IgD-negative memory B cell (primary cell): Measurements from ENCODE around the gene ADAM23. TPM values are rescaled to one million over a fixed set of nuclear protein-coding genes. Genes with fewer than 3 reads are reported as not detected.

Source experiments
- H3K27ac Mint-ChIP-seq, 3 donors: one replicate each; pipeline ENCODE4 v1.8.0; 2020 to 2022; ENCODE audit warnings: mild to moderate bottlenecking in 3 of 3, mixed read lengths in 3 of 3, moderate library complexity in 1 of 3
- H3K27me3 Mint-ChIP-seq: one replicate; pipeline ENCODE4 v1.8.0; 2021; ENCODE audit warnings: mixed read lengths
- H3K36me3 Mint-ChIP-seq: one replicate; pipeline ENCODE4 v1.8.0; 2020; ENCODE audit warnings: mild to moderate bottlenecking, mixed read lengths
- H3K4me1 Mint-ChIP-seq, 3 donors: one replicate each; pipeline ENCODE4 v1.8.0; 2020 to 2022; ENCODE audit warnings: mixed read lengths in 3 of 3, mild to moderate bottlenecking in 1 of 3
- H3K4me3 Mint-ChIP-seq, 4 donors: one replicate each; pipeline ENCODE4 v1.8.0; 2020 to 2022; ENCODE audit warnings: mild to moderate bottlenecking in 4 of 4, mixed read lengths in 4 of 4, moderate library complexity in 3 of 4
- H3K9me3 Mint-ChIP-seq, 3 donors: one replicate each; pipeline ENCODE4 v1.8.0; 2020 to 2021; ENCODE audit warnings: mixed read lengths in 3 of 3, mild to moderate bottlenecking in 1 of 3
- polyA plus RNA-seq: library from polyadenylated mRNA; unstranded; fragments of 300-500 nt; fragmentation: Illumina TruSeq; gene quantifications from one replicate; pipeline ENCODE4 v1.2.3, GENCODE V29; 2021

Gene ADAM23
- polyA plus RNA-seq, 1 donor from 2014 or later = not detected

DNA sequence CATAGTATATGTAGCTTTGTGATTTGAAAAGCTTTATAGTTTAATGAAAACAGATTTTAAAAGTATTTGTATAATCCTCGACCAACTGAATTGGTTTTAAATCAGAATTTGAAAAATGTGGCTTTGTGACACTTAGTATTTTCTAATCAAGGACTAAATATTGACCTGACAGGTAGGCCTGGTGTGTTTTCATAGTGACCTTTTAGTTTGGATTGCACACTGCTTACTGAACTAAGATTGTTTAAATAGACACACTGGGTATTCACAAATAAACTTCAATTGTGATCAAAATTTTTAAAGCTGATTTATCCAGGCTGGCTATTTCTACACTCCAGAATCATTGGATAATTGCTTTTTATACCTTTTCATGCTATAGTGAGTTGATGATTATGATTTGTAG lies 167.1 kb downstream of the ADAM23 start:
- no peak overlapping the region for H3K27ac Mint-ChIP-seq
- H3K27me3 Mint-ChIP-seq = no peaks in the 10 kb centered on the region

DNA sequence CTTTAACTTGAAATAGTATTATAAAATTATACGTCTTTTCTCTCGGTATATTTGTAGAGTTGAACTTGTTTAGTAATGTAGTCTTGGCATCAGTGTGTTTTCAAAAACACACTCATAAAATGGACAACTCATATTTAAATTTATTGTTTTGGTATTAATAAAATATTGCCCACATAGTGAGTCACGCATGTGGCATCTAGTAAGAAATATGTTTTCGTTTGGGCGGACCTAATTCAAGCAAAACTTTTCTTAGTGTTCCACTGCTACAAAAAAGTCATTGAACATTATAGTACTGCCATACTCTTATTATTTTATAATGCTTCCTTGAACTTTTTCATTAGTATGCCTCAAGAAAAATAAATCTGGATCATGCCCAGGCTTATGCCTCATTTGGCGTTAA lies 167.9 kb downstream of the ADAM23 start:
- H3K4me1 Mint-ChIP-seq = peaks cover 0 to 7% (median 0%) of the 10 kb centered on the region in 3 donors
- no peak overlapping the region for H3K4me3 Mint-ChIP-seq
- H3K27ac Mint-ChIP-seq = no peak overlapping the region
- H3K27me3 Mint-ChIP-seq = no peaks in the 10 kb centered on the region
- no peaks in the 10 kb centered on the region for H3K36me3 Mint-ChIP-seq
- no peaks in the 10 kb centered on the region for H3K9me3 Mint-ChIP-seq

More for the DNA sequence above, 167.1 kb downstream of the ADAM23 start:
- H3K36me3 Mint-ChIP-seq = no peaks in the 10 kb centered on the region
- no peaks in the 10 kb centered on the region for H3K9me3 Mint-ChIP-seq
- H3K4me3 Mint-ChIP-seq = no peak overlapping the region
- H3K4me1 Mint-ChIP-seq = peaks cover 0 to 7% (median 0%) of the 10 kb centered on the region in 3 donors

DNA sequence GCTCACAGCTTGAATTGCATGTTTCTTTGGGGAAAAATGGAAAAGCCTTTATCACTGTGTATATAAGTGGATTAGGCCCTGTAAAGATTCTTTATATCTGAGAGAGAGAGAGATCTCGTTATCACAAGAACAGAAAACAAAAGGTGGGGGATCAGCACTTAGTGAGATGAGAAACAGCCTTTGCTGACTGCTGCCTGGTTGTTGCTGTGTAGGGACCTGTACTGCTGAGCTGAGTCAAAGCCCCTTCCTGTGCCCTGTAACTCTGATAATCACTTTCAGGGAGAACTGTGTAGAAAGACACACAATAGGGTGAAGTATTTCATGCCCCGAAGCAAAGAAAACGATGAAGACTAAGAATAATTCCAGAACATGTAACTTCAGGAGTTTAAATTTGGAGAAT lies 168.4 kb downstream of the ADAM23 start:
- H3K4me1 Mint-ChIP-seq = peaks cover 0 to 7% (median 0%) of the 10 kb centered on the region in 3 donors
- H3K9me3 Mint-ChIP-seq = no peaks in the 10 kb centered on the region
- no peaks in the 10 kb centered on the region for H3K27me3 Mint-ChIP-seq
- H3K4me3 Mint-ChIP-seq = no peak overlapping the region
- H3K27ac Mint-ChIP-seq = no peak overlapping the region
- H3K36me3 Mint-ChIP-seq = no peaks in the 10 kb centered on the region

DNA sequence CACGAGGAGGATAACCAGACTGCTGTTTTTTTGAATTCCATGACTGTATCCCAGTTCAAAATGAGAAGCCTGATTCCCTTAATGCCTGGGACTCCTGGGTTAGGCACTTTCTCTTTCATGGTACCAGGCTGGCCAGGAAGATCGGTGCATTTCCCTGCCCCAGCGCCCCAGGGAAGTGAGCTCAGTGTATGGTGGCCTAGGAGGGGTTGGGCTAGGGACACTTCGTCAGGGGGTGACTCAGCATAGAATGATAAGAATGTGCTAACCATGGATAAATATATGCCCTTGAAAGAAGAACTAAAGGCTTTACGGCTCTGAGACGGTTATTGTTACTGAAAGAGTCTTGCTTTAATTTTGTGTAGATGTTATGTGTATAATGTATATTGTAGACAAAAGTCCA lies 171.5 kb downstream of the ADAM23 start:
- Mint-ChIP-seq H3K9me3 (no peaks in the 10 kb centered on the region), H3K36me3 (no peaks in the 10 kb centered on the region), H3K4me1 (peaks cover 0 to 3% (median 0%) of the 10 kb centered on the region in 3 donors), H3K27me3 (no peaks in the 10 kb centered on the region), H3K4me3 (no peak overlapping the region), H3K27ac (no peak overlapping the region)

DNA sequence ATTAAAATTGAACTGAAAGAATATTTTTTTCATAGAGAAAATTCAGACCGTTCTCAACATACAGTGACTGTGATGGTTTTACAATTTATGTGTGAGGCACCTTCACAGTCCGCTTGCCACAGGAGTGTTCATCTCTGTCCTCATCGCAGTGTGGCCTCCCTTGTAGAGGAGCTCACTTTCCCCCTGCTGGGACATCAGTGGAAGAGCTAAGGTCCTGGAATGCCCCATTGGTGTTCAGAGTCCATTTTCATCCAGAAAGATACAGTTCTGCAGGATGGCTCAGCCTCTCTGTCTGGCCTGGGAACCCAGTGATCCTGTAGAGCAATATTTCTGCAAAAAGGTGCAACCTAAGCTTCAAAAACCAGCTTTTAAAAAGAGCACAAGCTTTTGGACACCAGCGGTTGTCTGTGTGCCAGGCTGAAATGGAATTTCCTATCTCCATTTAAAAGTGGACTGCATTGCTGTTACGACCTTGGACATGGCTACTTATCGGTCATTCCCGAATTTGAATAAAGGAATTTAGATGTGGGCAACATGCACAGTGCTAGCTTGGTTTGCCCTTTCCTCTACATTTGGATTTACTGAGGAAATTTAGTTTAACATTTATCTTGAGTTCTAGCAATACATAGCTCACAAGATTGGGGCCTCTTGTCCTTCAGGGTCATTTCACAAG lies 172.2 kb downstream of the ADAM23 start:
- Mint-ChIP-seq H3K27me3 (no peaks in the 10 kb centered on the region), H3K4me3 (no peak overlapping the region), H3K4me1 (no peaks in the 10 kb centered on the region), H3K36me3 (no peaks in the 10 kb centered on the region), H3K27ac (no peak overlapping the region), H3K9me3 (no peaks in the 10 kb centered on the region)

DNA sequence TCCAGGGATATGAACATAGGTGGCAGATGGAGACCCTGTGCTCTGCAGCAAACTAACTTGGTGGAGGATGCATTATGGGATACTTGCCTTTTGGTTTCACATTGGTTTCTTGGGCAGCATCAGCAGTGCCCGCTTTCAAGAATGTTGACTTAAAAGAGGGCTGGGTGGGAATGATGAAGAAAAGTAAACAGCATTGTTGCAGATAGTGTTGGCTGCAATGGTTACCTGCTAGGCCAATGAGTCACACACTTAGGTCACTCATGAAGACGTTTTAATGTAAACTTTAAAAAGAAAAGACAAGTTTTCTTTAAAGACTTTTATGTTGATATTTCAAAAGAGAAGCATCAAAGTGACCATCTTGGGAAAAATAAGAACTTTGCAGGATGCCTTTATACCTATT lies 172.8 kb downstream of the ADAM23 start:
- Mint-ChIP-seq H3K4me1 (no peaks in the 10 kb centered on the region), H3K4me3 (no peak overlapping the region), H3K36me3 (no peaks in the 10 kb centered on the region), H3K27ac (peak overlapping the region in 1 of 3 donors; percentile 23), H3K27me3 (no peaks in the 10 kb centered on the region), H3K9me3 (no peaks in the 10 kb centered on the region)

DNA sequence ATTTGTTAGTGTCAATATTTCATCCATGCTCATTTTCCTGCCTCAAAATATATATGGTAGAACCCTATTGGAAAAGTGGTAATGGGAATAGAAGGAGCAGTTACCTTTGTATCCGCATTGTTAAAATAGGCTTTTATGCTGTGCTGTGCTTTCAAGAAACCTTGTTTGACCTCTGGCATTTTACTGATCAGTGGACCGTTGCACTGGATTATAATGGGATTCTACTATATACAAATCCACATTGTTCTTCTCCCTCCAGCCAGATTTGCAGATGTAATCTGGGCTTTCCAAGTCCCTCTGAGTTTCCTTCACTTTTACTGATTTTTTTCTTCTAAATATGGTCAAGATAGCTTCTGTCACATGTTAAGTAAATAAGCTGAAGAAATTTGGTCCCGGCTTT lies 175.7 kb downstream of the ADAM23 start:
- Mint-ChIP-seq H3K36me3 (no peaks in the 10 kb centered on the region), H3K9me3 (no peaks in the 10 kb centered on the region), H3K4me3 (no peak overlapping the region), H3K4me1 (no peaks in the 10 kb centered on the region), H3K27me3 (no peaks in the 10 kb centered on the region), H3K27ac (no peak overlapping the region)

DNA sequence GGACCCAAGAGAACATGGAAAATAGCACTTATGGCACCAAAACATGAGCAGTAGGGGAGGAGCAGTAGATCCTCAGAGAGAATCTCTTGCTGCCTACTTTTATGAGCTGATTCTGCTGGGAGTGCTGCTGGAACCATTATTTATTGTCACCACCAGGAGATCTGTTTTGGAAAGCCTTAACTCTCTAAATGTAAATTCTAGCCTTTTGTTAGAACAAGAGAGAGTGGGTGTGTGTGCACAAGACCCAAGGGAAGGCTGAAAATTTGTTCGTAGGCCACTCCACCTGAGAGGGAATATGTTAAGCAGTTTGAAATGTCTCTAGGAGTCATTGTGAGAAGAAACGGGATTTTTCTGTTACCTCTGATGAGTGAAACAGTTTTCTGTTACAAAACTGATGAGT lies 182.8 kb downstream of the ADAM23 start:
- no peaks in the 10 kb centered on the region for H3K36me3 Mint-ChIP-seq
- H3K4me1 Mint-ChIP-seq = no peaks in the 10 kb centered on the region
- peaks cover 4% of the 10 kb centered on the region for H3K27me3 Mint-ChIP-seq

DNA sequence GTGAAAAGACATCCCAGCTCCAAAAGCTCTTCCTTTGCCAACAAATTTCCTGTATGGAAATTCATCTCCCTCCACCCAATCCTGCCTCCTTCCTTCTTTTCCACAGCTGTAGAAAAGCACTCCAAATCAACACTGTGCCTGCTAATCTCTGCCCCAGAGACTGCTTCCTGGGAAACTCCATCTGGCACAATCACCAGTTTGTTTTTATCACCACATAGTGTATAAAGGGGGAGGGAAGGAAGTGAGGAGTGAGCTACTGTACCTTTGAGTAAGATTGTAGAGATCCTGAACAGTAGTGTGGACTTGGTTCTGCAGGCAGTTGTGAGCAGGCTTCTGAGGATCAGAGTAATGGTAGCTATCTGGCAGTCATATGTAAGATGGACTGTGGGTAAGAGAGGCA lies 184.3 kb downstream of the ADAM23 start:
- H3K9me3 Mint-ChIP-seq = peaks cover 0 to 2% (median 0%) of the 10 kb centered on the region in 3 donors
- peaks cover 4% of the 10 kb centered on the region for H3K27me3 Mint-ChIP-seq
- no peaks in the 10 kb centered on the region for H3K4me1 Mint-ChIP-seq
- H3K27ac Mint-ChIP-seq = no peak overlapping the region
- no peak overlapping the region for H3K4me3 Mint-ChIP-seq
- no peaks in the 10 kb centered on the region for H3K36me3 Mint-ChIP-seq

More for the DNA sequence above, 182.8 kb downstream of the ADAM23 start:
- H3K9me3 Mint-ChIP-seq = peaks cover 0 to 2% (median 0%) of the 10 kb centered on the region in 3 donors
- H3K27ac Mint-ChIP-seq = no peak overlapping the region
- no peak overlapping the region for H3K4me3 Mint-ChIP-seq

DNA sequence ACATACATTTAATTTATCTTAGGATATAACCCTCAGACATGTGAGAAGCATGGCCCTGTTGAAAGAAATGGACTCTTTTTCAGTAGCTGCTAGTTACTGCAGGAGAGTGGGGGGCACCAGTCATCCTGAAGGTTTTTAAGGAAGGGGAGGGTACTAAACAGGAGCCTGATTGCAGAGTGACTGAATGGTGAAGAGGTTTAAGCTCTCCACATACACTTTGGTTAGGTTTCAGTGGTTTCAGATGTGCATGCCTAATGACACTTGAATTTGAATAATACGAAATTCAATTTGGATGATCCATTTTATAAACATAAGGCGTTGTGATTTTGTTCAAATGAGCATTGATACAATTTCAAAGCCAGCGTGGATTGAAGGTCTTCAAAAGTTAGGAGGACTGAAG lies 188.0 kb downstream of the ADAM23 start:
- Mint-ChIP-seq H3K27ac (no peak overlapping the region), H3K9me3 (peaks cover 0 to 2% (median 1%) of the 10 kb centered on the region in 3 donors), H3K4me1 (no peaks in the 10 kb centered on the region), H3K27me3 (peaks cover 4% of the 10 kb centered on the region), H3K36me3 (peaks cover 2% of the 10 kb centered on the region), H3K4me3 (no peak overlapping the region)

DNA sequence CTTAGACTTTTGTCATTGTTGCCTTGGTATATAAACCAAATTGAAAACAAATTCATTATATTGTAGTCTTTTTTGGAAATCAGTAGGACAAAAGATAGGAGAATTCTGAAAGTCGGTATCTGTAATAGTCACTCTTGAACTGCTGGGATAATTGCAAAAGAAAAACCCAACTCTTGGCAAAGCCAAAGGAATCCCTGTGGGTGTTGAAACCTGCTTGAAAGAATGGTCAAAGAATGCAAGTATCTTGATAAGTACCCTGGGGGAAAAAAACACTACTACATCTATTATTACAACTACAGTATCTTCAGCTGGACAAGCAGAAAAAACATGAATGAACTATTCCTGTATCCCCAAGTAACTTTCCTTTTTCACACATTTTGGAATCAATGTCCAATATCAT lies 191.7 kb downstream of the ADAM23 start:
- Mint-ChIP-seq H3K27me3 (no peaks in the 10 kb centered on the region), H3K4me3 (no peak overlapping the region), H3K36me3 (peaks cover 2% of the 10 kb centered on the region), H3K4me1 (no peaks in the 10 kb centered on the region), H3K27ac (no peak overlapping the region), H3K9me3 (peaks cover 0 to 1% (median under 1%) of the 10 kb centered on the region in 3 donors)

DNA sequence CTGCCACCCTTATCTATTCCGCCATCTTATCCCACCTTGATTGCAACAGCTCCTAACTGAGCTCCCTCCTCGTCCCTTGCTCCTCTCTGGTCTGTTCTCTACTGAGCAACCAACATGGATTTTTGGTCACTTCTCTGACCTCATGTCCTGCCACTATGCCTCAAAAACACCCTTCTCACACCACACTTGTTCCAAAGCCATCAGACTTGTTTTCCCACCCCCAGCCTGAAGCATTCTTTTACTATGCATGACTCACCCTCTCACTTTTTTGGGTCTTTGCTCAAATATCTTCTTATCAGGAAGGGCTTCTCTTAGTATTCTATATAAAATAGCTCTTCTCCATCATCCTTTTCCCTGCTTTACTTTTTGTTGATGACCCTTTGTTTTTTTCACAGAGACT lies 196.3 kb downstream of the ADAM23 start:
- Mint-ChIP-seq H3K4me3 (no peak overlapping the region), H3K9me3 (peaks cover 0 to 3% (median 1%) of the 10 kb centered on the region in 3 donors), H3K36me3 (peaks cover 2% of the 10 kb centered on the region), H3K4me1 (no peaks in the 10 kb centered on the region), H3K27ac (no peak overlapping the region), H3K27me3 (peaks cover 14% of the 10 kb centered on the region)

DNA sequence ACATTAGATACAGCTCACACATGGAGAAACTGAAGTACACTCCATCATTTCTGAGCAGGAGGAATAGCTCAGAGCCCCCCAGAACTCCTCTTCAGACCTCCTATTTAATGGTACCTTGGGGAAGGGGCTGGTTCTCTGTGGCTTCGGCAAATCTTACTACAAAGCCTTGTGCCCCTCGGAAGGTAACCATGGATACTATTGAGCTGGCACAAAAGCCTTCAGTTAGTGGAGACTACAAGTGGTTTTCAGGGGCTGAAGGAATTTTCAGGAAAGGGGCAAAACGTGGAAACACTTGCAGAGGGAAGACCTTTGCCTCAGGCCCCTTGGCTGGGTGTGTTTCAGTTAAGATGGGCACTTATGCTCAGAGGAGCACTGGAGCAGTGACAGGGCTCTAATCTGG lies 197.9 kb downstream of the ADAM23 start:
- peaks cover 14% of the 10 kb centered on the region for H3K27me3 Mint-ChIP-seq
- H3K4me1 Mint-ChIP-seq = no peaks in the 10 kb centered on the region
- H3K4me3 Mint-ChIP-seq = no peak overlapping the region
- peaks cover 0 to 3% (median under 1%) of the 10 kb centered on the region in 3 donors for H3K9me3 Mint-ChIP-seq
- no peak overlapping the region for H3K27ac Mint-ChIP-seq
- H3K36me3 Mint-ChIP-seq = peaks cover under 1% of the 10 kb centered on the region

DNA sequence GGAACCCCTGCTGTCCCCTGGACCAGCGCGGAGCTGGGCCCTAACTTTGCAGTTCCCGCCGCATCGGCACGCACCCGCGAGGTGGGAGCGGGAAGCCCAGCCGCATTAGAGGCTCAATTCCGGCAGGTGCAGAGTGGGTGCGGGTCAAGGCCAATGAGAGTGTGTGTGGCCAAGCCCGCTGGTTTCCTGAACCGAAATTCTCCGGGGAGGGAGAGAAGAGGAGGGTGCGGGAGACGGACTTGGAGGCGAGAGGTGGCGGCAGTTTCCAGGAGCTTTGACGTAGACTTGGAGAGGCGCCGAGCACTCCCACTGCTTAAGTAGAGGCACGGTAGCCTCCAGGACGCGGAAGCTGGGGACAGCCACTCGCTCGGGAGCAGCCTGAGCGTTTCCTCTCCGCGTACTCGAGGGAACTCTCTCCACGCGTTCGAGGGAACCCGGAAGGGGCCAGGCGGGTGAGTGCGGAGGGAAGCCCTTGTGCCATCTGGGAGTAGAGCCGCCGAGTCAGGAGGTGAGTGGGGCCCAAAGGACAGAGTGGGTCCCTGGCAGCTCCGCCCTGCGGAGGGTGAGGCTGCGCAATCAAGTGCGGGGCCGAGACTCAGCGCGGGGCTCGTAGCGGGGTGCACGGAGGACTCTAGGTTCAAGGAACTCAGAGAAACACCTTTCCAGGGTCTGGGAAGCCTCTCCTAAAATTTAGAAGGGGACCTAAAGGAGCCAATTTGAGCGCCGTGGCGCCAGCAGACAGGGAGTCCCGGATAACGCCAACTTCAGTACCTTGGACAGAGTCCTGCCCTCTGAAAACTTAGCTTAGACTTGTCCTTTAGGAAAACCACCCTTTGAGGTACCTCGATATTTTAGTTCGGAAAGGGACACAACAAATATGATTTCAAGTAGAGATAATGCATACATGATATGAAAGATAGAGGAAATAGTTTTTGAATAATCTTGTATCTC lies 199.0 kb downstream of the ADAM23 start, which contains the start of gene FAM237A:
Gene FAM237A (plus strand): TSS at position 413 of the 951 bp plus-strand sequence. CDS start 1,750 bp downstream, outside the sequence.
- Mint-ChIP-seq H3K4me1 (no peaks in the 10 kb centered on the region), H3K9me3 (peaks cover 0 to 3% (median 0%) of the 10 kb centered on the region in 3 donors), H3K4me3 (peak within 1 kb of the TSS in 1 of 4 donors; percentile 38), H3K36me3 (no peaks in the 10 kb centered on the region), H3K27me3 (peaks cover 14% of the 10 kb centered on the region), H3K27ac (no peak within 1 kb of the TSS)

DNA sequence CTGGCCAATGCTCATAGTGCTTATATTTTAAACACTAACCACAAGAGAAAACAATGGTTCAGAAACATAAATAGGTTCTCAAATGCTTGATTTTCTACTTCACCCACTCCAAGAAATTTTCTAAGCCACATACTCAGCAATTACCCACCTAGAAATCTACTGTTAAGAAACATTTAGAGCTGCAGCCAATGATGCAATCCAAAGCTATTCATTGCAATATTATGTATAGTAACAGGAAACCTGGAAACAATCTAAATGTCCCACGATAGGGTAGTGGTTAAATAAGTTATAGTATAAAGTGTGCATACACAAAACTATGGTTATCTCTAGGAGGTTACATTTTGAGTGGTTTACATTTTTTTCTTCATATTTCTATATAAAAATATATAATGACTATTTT lies 204.7 kb downstream of the ADAM23 start:
- Mint-ChIP-seq H3K4me1 (no peaks in the 10 kb centered on the region), H3K36me3 (no peaks in the 10 kb centered on the region), H3K27me3 (peaks cover 5% of the 10 kb centered on the region), H3K9me3 (peaks cover 0 to 1% (median 0%) of the 10 kb centered on the region in 3 donors), H3K4me3 (no peak overlapping the region), H3K27ac (no peak overlapping the region)
